GM12892 (cell line): ENCODE measurements around the gene DDX31.
"Not testable (repeated sequence)": the region's sequence is repeated elsewhere in the genome, so short reads cannot be mapped to it uniquely, and the experiment has no call there.

Experiments used
- DNase-seq: peaks from one replicate; pipeline ENCODE4 v3.0.0; 2011; ENCODE audit not compliant: insufficient read length
- FAIRE-seq: peaks from 2 replicates; lab custom pipeline; 2011; peaks lifted over from hg19 to GRCh38; lab: Jason Lieb, UNC
- POLR2A ChIP-seq: IDR thresholded peaks from 2 replicates; pipeline ENCODE4 v1.6.1; 2011; ENCODE audit warnings: low read depth, low read length, control low read depth
- POLR2AphosphoS5 ChIP-seq: IDR thresholded peaks from 2 replicates; pipeline ENCODE4 v1.6.1; 2011; ENCODE audit warnings: low read depth, low read length, control low read depth
- TAF1 ChIP-seq: IDR thresholded peaks from 2 replicates; pipeline ENCODE4 v1.6.1; 2011; ENCODE audit warnings: low read depth, mild to moderate bottlenecking, control low read depth, low read length, borderline replicate concordance

DDX31 gene

DNA sequence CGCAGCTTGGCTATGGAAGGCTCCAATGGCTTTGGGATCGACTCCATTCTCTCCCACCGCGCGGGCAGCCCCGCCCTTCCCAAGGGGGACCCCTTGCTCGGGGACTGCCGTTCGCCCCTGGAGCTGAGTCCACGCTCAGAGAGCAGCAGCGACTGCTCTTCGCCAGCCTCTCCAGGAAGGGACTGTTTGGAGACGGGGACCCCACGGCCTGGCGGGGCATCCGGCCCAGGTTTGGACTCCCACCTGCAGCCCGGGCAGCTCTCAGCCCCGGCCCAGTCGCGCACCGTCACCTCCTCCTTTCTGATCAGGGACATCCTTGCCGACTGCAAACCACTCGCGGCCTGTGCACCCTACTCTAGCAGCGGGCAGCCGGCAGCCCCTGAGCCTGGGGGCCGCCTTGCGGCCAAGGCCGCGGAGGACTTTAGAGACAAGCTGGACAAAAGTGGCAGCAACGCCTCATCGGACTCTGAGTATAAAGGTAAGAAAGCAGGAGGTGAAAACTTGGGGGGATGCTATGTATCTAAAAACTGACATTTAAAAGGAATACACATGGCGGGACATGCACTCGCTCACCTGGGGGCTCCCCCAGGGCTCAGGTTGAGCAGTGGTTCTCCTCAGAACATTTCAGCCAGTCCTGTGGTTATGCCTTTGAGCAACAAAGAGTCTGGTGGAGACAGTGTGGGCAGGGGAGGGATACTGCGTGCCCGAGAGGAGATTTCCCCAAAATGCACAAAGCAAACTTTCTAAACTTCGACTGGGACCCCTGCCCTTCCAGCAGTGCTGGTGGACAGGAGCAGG is 86.8 kb downstream of the DDX31 start:
- TF ChIP-seq POLR2A (no peak), TAF1 (no peak), POLR2AphosphoS5 (no peak)
- FAIRE-seq (no peak), DNase-seq (no peak)

DNA sequence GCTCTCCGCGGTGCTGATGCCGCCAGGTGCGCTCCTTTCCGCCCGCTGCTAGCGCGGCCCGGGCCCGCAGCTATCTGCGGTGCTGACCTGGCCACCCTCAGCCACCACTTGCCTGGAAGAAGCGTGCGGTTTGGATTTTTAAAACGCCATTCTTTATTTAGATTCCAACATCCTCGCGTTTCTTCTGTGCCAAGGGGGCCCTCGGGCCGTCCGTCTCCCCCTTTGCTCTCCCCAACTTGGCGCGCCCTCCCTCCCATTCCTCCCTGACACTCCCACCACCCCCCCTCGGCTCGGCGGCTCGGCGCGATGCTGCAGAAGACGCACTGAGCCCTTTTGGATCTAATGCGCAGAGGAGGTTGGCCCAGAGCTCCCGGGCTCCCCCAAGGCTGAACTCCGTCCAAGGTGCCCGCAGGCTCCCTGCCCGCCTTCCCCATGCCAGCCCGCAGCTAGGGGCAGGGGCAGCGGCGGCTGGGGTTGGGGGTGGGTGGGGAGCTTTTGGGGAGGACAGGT is 87.5 kb downstream of the DDX31 start, which contains the start of gene BARHL1:
Gene BARHL1, plus strand, starts transcription at position 331 of the 510 bp plus-strand sequence. CDS start 192 bp downstream, outside the sequence.
- no peak for FAIRE-seq
- no peak for TF ChIP-seq TAF1
- no peak for TF ChIP-seq POLR2AphosphoS5
- TF ChIP-seq POLR2A, result no peak

DNA sequence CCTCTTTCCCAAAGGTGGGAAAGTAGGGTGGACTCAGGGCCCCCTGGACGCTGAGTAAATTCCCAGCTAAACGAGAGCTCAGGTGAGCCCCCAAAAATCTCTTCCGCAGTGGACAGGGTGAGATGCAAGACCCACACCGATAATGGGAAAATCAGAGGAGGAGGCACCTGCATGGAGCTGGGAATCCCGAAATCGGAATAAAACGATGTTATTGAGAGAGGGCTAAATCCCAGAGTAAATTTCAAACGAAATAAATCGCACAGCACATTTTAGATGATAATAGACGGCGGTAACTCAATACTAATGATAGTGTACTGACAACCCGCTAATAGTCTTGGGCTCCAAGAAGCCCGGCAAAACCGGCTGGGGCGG is 90.4 kb downstream of the DDX31 start:
- DNase-seq (no peak), FAIRE-seq (no peak)
- TF ChIP-seq POLR2A, result no peak
- no peak for TF ChIP-seq TAF1
- no peak for TF ChIP-seq POLR2AphosphoS5

More for the DNA sequence above, 87.5 kb downstream of the DDX31 start, which contains the start of gene BARHL1:
- no peak for DNase-seq

DNA sequence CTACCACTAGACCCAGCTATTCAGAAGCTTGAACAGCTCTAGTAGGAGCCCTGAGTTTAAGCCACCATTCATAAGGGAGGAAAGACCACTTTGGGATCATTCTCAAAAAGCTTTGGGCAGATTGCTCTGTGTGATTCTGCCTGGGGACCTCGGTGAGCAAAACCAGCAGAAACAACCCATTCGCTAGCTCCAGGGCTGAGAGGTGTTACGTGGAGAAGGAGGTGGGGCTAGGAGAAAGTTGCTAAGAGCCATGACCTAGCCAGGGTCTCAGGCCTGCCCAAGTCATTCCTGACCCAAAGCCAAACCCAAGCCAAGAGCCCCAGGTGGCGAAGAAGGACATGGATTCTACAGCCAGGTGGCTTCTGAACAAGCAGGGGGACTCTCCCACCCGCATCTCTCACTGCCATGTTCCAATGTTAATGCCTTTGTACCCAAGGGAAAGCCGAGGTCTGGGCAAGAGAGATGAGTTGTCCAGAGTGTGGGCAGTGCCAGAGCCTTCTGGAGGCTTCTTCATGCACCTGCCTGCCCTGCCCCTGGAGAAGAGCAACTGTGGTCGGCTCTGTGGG is 91.3 kb downstream of the DDX31 start:
- TF ChIP-seq POLR2A (no peak), POLR2AphosphoS5 (no peak), TAF1 (no peak)
- DNase-seq (no peak), FAIRE-seq (no peak)

DNA sequence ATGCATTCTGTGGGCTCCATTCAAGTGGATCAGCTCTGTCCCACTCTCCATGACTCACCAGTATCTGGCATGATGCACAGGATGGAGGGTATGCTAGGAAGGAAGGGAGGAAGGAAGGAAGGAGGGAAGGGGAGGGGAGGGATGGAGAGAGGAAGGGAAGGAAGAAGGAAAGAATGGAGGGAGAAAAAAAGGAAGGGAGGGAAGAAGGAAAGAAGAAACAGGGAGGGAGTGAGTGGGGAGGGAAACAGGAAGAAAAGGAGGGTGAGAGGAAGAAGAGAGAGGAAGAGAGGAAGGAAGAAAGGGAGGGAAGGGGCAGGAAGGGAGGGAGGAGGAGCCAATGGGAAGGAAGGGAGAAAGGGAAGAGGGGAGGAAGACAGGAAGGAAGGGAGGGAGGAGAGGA is 92.7 kb downstream of the DDX31 start:
- FAIRE-seq (no peak), DNase-seq (no peak)
- TF ChIP-seq POLR2AphosphoS5, result no peak
- no peak for TF ChIP-seq TAF1
- TF ChIP-seq POLR2A, result no peak

DNA sequence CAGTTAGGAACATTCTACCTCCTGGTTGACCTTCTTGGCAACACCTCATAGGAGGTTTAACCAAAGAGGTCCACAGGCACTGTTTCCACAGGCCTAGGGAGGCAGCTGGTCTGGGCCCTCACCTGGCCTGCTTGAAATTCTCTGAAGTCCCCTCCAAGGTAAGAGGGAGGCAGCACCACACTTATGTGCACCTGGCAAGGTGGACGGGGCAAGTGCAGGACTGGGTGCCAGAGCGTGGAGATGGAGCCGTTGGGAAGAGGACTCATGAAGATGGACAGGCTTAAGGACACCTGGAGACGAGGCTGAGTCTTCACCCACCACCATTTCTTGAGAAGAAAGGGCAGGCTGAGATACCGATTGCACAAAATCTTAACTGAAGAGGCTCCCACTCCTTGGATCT is 94.0 kb downstream of the DDX31 start:
- TF ChIP-seq POLR2AphosphoS5 (no peak), POLR2A (no peak), TAF1 (no peak)
- DNase-seq (no peak), FAIRE-seq (no peak)

DNA sequence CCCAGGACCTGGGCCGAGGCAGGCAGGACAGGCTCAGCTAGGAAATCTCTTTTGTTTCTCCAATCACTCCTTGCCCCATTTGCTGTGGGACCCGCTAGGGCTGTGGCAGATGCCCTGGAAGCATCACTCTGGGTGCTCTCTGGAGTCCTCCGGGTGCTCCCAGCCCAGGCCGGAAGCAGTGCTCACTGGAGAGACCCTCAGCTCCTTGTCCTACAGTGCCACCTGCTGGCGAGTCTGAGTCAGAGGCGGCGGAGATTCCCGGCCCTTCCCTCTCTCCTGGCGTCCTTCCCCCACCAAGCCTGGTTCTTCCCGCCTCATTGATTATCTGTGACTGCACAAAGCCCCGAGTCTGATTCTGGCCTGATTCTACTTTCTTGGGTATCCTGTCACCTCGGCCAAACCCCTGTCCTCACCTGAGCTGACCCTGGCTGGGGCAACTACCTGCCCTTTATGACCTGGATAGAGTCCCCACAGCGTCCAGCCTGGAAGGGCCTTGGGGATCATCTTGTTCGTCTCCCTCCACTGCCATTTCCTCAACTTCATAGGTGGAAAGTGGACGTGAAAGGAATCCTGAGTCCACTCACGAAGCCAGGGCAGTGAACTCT is 94.7 kb downstream of the DDX31 start:
- DNase-seq, result peak; percentile 67
- TF ChIP-seq POLR2AphosphoS5 (no peak), POLR2A (no peak), TAF1 (no peak)

DNA sequence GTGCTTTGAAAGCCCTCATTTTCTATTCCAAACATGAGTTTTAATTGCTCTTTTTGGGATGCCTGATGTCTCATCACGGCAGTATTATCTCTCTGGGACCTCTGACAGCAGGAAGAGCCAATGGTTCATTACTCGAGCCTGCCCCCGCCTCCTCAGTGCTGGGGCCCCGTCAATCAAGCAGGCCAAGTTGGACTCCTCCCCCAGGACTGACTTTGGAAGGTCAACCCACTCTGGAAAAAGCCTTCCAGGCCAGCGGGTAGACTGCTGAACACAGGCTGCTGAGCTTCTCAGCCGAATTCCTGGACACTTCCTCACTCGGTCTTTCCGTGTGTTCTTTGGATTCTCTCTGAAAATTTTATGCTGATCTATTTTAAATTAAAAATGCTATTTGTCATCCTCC is 96.9 kb downstream of the DDX31 start:
- DNase-seq, result no peak
- FAIRE-seq, result no peak
- no peak for TF ChIP-seq TAF1
- no peak for TF ChIP-seq POLR2A
- TF ChIP-seq POLR2AphosphoS5, result no peak

More for the DNA sequence above, 94.7 kb downstream of the DDX31 start:
- no peak for FAIRE-seq

DNA sequence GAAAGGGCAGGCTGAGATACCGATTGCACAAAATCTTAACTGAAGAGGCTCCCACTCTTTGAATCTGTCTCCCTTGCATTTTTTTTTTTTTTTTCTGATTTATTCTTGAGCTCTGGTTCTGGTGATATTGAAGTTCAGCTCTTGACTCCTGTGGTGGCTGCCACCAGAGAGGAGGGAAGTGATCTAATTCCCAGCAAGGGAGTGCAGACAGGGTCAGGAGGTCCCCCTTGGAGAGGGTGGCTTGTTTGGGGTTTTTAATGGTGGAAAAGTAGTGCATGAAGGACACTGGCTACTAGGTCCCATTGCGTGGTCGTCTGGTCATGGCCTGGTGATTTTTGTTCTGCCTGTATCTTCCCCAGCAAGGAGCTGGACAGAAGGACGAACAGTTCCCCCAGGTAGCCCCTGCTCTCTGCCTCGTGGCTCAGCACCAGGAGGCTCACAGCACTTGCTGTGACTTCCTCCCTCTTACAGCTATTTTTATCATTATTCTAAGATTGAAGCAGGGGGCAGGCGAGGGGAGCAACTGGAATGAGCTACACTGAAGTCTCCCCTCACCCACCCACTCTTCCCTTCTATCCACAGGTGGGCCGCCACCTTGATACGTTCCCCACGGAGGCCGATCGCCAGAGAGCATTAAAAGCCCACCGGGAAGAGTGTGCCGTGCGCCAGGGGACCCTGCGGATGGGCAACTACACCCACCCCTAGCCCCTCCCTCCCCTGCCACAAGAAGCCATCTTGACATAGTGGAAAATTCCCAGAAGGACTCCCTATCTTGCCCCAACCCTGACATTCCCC is 97.8 kb downstream of the DDX31 start:
- no peak for TF ChIP-seq POLR2A
- FAIRE-seq (no peak), DNase-seq (no peak)

DNA sequence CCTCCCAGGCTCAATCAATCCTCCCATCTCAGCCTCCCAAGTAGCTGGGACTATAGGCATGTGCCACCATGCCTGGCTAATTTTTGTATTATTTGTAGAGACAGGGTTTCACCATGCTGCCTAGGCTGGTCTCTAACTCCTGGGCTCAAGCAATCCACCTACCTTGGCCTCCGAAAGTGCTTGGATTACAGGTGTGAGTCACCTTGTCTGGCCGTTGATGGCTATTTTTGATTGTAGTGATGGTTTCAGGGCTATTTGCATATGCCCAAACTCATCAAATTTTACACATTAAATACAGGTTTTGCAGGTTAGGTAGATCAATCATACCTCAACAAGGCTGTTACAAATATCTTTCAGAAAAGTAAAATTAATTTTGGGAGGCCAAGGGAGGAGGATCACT is 101.0 kb downstream of the DDX31 start:
- DNase-seq, FAIRE-seq: not testable (repeated sequence)

DNA sequence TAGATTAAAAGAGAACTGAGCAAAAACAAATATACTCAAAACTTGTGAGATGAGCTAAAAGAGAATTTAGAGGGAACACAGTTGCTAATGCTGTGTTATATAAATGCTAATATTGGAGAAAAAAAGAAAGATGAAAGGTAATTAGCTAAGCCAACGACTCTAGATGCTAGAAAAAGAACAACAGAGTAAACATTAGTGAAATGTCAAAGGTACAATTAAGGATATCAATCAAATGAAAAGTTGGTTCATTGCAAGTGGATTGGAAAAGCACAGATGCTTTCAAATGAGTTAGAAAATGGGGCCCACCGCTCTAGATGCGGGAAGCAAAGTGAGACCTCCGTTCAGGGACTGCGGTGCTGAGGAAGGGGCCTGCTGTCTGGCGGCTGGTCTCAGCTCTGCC is 105.3 kb downstream of the DDX31 start:
- FAIRE-seq (no peak), DNase-seq (no peak)
- TF ChIP-seq POLR2A, result no peak
- TF ChIP-seq TAF1, result no peak
- TF ChIP-seq POLR2AphosphoS5, result no peak
